DLD1 (cell line): ENCODE data around the gene SEMA3G.

ENCODE experiments used
- in situ Hi-C: cut with HindIII; loops from 2 replicates; pipeline ENCODE4 v1.10.0; 2017; ENCODE audit warnings: low sequenced_read_pairs

Gene SEMA3G

DNA sequence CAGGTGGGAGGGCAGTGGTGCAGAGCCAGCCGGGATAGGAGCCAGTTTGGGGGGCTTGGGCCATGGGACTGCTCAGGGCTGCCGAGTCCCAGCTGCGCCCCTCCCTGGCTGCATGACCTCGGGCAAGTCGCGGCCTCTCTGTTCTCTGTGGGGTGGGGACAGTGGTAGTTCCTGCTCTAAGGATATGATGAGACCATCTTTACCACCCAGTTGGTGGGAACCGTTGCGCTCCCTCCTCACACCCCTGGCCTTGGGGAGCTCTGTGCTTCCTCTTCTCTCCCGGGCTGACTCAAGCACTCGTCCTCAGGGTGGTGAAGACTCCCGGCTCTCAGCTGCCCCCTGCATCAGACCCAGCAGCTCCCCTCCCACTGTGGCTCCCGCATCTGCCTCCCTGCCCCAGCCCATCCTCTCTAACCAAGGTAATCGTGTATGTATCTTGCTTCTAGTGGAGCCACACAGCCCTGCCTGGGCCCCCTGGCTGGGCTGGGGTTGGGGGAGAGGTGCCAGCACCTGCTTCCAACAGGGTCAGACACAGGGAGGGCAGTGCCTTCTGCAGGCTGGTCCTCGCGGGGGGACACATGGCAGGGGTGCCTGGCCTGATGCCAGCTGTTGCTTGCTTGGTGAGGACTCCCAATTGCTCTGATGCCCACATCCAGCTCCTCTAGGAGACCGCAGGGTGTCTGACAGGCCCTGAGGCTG lies 35.1 kb upstream of the SEMA3G start:
- in situ Hi-C loops: loop anchor here (10.0 kb wide), 1 partner anchor 195 kb away; no protein-coding TSS in a partner anchor

DNA sequence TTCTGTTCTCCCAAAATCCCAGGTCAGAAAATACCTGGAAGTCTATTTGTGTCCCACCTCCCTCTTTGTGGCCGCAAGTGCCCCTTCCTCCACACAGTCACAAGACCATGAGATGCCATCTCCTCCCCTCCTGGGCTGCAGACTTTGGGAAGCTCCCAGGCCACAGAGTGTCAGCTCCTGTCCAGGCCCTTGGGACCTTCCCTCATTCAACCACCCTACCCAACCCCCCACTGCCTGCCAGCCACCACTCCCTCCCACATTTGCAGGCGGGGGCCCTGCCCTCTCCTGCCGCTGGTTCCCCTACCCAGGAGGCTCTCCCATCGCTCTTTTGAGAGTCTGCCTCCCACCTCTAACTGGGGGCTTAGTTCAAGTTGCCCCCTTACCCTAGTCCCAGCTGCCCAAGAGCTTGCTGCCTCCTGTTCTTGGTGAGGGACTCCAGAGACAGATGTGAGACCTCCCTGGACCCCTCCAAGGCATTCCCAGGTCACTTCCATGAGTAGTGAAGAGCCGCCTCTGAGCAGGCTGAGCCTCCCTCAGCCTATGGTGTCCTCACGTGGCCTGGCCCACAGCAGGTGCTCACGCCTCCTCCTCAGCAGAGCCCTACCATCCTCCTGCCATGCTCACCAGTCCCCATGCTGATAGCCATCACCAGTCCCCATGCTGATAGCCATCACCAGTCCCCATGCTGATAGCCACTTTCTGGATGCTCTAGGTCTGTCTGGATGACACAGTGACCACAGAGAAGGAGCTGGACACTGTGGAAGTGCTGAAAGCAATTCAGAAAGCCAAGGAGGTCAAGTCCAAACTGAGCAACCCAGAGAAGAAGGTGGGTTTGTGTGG lies 34.4 kb upstream of the SEMA3G start:
- in situ Hi-C loops: no loop called here

- in situ Hi-C loops: no loop called here
These were observed 32.8 kb upstream of the SEMA3G start for GRCh38 chr3:52477796-52478095.

- in situ Hi-C loops: no loop called here
These were observed 32.3 kb upstream of the SEMA3G start for GRCh38 chr3:52477076-52477795.

GRCh38 chr3:52473026-52473425 lies 28.1 kb upstream of the SEMA3G start:
- in situ Hi-C loops: no loop called here

- in situ Hi-C loops: no loop called here
These were observed 27.5 kb upstream of the SEMA3G start for GRCh38 chr3:52472239-52473000.

- in situ Hi-C loops: no loop called here
These were observed 26.7 kb upstream of the SEMA3G start for GRCh38 chr3:52471371-52472238.

GRCh38 chr3:52470920-52471319 lies 26.0 kb upstream of the SEMA3G start:
- in situ Hi-C loops: no loop called here

DNA sequence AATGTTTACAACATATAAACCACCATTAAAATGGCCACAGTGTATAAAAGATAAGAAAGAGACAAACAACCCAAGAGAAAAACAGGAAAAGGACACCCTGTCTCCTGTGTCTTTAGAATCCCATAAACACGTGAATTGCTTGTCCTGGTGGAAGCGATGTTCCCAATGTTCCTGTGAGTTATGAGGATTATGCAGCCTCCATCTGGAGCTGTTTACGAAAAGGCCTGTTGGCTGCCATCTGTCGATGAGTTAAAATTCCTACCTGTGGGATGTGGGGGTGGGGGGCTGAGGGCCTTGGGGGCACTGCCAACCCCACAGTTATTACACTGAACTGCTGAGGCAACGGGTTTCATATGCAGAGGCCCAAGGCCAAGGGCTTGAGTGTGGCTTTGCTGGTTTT lies 24.1 kb upstream of the SEMA3G start:
- in situ Hi-C loops: no loop called here

- in situ Hi-C loops: no loop called here
These were observed 23.4 kb upstream of the SEMA3G start for GRCh38 chr3:52468336-52468735.

- in situ Hi-C loops: no loop called here
These were observed 18.5 kb upstream of the SEMA3G start for GRCh38 chr3:52463416-52463815.

DNA sequence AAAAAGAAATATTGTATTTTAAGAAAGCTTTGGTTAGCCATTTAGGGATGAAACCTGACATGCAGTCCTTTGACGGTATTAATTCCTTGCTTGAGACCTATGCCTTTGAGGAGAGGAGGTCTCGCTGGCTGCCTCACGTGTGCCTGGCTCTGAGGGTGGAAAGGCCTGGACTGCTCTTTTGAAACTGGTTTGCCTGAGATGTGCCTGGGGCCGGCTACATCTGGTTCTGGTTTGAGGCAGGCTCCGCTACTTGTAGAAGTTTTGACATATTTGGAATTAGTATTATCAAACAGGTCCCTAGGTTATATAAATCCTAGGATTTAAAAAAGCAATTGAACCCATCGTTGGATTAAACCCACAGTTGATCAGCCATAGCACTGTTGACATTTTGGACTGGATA lies 17.0 kb upstream of the SEMA3G start:
- in situ Hi-C loops: no loop called here

DNA sequence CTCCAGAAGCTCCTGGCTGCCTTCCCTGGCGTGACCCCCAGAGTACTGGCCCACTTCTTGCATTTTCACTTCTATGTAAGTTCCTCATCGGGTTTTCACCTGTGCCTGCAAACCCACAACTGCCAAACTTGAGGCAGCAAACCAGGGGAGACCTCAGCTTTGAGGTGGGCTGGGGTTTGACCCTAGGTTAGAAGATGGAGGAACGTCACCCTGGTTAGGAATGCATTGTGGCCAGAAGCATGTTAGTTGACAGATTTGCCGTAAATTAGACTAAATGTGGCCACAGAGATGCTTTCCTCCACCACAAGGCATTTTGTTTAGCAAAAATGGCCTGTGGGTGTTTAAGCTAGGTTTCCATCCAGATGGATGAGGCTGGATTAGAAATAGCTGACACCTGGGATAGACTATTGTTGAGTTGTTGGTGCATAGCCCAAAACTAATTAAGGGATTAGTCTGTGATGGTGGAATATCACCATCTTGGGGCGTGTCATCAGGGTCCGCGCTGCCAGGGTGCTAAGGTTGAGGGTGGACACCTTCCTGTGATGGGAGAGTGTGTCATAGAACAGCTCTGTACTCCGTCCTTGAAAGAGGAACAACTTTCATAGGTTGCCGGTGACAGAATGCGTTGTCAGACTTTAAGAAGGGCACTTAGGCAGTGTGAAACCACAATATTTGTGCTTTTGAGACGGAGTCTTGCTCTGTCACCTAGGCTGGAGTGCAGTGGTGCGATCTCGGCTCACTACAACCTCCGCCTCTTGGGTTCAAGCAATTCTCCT lies 14.1 kb upstream of the SEMA3G start:
- in situ Hi-C loops: no loop called here

DNA sequence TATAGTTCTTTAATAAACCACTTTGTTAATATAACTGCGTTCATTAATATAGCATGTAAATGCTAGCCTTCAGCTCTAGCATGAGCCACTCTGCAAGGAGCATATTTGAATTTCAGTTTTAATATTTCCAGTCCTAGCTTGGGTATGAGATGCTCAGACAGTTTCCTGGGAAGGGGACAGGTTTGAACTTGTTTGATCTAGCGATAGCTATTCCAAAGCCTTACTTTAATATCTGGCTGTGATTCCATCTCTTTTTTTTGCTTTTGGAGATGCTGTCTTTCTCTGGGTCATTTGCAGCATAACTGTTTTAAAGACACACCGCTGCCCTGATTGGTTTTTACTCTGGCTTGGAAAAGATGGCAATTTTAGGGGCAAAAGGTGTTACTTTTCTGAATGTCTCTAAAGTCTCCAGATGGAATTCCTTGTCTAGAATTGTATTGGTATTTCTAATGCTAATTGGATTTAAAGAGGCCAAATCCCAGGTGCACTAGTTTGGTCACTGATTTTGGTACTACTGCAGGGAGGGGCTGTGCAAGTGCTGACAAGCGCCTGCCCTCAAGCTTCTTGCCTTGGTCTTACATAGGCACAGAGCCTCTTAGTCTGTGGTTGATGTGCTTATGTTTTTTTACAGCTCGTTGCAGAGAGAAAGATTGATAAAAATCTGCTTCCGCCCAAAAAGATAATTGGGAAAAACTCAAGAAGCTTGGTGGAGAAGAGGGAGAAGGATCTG lies 13.3 kb upstream of the SEMA3G start:
- in situ Hi-C loops: no loop called here

DNA sequence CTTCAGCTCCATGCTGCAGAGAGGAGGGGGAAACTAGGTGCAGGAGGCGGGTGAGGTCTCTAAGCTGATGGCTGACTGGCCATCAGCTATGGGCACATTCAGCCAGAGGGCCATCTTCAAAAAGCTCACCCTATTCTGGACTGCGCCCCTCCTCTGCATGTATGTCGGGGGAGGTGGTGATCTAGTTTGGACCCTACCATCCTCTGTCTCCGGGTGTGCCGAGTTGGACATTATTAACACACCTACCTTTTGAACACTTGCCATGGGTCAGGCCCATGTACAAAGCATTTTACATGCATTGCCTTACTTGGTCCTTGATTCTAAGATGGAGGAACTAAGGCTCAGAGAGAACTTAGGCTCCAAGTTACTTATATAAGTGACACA lies 11.9 kb upstream of the SEMA3G start:
- in situ Hi-C loops: no loop called here

DNA sequence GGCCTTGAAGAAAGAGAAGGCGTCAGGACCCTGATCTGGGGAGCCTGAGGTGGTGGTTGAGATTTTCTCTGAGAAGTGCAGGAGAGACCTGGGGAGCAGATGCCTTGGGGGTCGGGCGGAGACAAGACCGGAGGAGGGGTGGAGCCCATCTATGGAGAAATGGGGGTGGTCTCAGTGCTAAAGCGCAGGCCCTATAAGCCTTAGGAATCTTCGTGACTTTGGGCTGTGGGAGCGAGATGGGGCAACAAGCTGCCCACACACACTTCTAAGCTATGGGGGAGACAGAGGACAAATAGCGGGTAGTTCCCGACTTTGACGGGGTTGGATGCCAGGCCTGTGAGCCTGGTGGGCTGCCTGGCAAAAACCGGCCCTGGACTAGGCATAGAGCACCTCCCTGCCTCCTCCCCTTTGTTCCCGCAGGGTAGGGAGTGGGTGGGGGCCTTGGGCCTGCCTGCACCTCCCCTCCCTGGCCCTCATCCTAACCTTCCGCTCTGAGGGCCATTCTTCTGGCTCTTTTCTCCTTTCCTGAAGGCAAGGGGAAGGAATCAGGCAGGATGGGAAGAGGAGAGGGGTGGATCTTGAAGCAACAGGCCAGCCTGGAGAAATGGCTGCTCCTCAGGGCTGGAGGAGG lies 11.4 kb upstream of the SEMA3G start:
- in situ Hi-C loops: no loop called here

DNA sequence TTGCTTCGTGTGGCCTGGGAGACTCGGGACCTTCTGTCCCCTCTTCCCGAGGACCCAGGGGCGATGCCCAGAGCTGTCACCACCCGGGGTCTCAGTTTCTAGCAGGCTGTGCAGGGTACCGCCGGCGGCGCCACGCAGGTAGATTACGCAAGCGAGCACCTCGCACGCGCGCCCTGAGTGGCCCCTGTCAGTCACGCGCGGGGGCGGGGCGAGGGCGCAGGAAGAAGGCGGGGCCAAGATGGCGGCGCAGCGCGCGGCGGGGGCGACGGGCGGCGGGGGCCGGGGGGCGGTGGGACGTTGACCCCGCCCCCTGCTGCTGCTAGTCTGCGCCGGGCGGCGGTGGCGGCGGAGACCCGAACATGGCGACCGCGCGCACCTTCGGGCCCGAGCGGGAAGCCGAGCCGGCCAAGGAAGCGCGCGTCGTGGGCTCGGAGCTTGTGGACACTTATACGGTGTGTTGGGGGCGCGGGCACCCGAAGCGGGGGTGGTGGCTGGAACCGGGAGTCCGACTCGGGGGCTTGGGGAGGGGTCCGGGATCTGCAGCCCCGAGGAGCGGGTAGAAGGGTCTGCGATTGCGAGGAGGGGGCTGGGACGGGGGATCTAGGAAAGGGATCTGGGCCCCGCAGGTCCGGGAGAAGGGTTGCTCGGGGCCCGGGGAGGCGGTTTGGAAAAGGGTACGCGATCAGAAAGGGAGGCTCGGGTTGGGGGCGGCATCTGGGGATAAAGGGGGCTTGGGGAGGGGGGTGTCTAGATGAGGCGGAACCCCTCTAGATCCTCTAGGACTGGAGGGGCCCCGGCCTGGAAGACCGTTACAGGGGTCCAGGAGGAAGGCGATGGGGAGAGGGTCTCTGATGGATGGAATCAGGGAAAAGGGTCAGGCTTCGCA lies 10.6 kb upstream of the SEMA3G start, which contains the start of gene NISCH:
Gene NISCH, plus strand, starts transcription at position 322 of the 886 bp plus-strand sequence. Its CDS starts 38 bp downstream, at position 360.
- in situ Hi-C loops: no loop called here
